Measurements from ENCODE around the gene LY6G5B.

The LY6G5B gene

GRCh38 chr6:31713991-31714684, 44.4 kb downstream of the LY6G5B start:
- DNase-seq (ENCODE audit: low read depth in 2 of 2): no peak

- no peak for DNase-seq (ENCODE audit: low read depth in 2 of 2)
Observed at GRCh38 chr6:31715022-31715958, 45.5 kb downstream of the LY6G5B start, which contains the start of gene LY6G6D. Gene LY6G6D, plus strand, starts transcription at chr6:31715348. Its CDS starts 8 bp downstream, at chr6:31715356.

GRCh38 chr6:31717499-31718222, 47.9 kb downstream of the LY6G5B start:
- no peak for DNase-seq (ENCODE audit: low read depth in 2 of 2)

GRCh38 chr6:31718265-31718664, 48.5 kb downstream of the LY6G5B start:
- no peak for DNase-seq (ENCODE audit: low read depth in 2 of 2)

- no peak for DNase-seq (ENCODE audit: low read depth in 2 of 2)
Observed at GRCh38 chr6:31719001-31719400, 49.2 kb downstream of the LY6G5B start.

GRCh38 chr6:31720196-31720770, 50.5 kb downstream of the LY6G5B start:
- no peak for DNase-seq (ENCODE audit: low read depth in 2 of 2)

- no peak for DNase-seq (ENCODE audit: low read depth in 2 of 2)
Observed at GRCh38 chr6:31721351-31722020, 51.7 kb downstream of the LY6G5B start, which contains the start of gene LY6G6C. Gene LY6G6C, minus strand, starts transcription at chr6:31721746. Its CDS starts 67 bp downstream, at chr6:31721679.

- DNase-seq (ENCODE audit: low read depth in 2 of 2): no peak
Observed at GRCh38 chr6:31722173-31722572, 52.4 kb downstream of the LY6G5B start.

Data from activated CD4-positive, alpha-beta T cell treated with anti-CD3 and anti-CD28 coated beads for 24 hours (primary cell).